Ovary (tissue), 3 donors: ENCODE data around the gene AMBN.

ENCODE experiments used
- EP300 ChIP-seq: sonication (generic); formaldehyde crosslinking; IDR thresholded peaks from one replicate; pipeline ENCODE4 v1.6.1; 2017; ENCODE audit warnings: antibody characterized with exemption
- POLR2A ChIP-seq: fragments of 450-650 bp; IDR thresholded peaks from one replicate; pipeline ENCODE4 v1.6.1; 2017; ENCODE audit warnings: antibody characterized with exemption, mild to moderate bottlenecking, moderate library complexity
- TF ChIP-seq, protein P1 (sequence below), 3 donors: fragments of 450-650 bp in 2 of 3; fragments of 200-600 bp in 1 of 3; IDR thresholded peaks; one replicate each; pipeline versions ENCODE4 v1.5.1 to v1.8.0; 2016 to 2022; ENCODE audit warnings: antibody characterized with exemption in 3 of 3, mild to moderate bottlenecking in 1 of 3
- donor health status: DM: no; HTN: no; CAD: no.

- TF ChIP-seq POLR2A (no peak), EP300 (no peak)
- TF ChIP-seq, protein P1, sequence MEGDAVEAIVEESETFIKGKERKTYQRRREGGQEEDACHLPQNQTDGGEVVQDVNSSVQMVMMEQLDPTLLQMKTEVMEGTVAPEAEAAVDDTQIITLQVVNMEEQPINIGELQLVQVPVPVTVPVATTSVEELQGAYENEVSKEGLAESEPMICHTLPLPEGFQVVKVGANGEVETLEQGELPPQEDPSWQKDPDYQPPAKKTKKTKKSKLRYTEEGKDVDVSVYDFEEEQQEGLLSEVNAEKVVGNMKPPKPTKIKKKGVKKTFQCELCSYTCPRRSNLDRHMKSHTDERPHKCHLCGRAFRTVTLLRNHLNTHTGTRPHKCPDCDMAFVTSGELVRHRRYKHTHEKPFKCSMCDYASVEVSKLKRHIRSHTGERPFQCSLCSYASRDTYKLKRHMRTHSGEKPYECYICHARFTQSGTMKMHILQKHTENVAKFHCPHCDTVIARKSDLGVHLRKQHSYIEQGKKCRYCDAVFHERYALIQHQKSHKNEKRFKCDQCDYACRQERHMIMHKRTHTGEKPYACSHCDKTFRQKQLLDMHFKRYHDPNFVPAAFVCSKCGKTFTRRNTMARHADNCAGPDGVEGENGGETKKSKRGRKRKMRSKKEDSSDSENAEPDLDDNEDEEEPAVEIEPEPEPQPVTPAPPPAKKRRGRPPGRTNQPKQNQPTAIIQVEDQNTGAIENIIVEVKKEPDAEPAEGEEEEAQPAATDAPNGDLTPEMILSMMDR (IDR thresholded peaks at IDR 0.05): no peak
Measured at GRCh38 chr4:70571772-70572171, 20.3 kb upstream of the AMBN start.
